ENCODE measurements around the gene COL18A1.

DNA sequence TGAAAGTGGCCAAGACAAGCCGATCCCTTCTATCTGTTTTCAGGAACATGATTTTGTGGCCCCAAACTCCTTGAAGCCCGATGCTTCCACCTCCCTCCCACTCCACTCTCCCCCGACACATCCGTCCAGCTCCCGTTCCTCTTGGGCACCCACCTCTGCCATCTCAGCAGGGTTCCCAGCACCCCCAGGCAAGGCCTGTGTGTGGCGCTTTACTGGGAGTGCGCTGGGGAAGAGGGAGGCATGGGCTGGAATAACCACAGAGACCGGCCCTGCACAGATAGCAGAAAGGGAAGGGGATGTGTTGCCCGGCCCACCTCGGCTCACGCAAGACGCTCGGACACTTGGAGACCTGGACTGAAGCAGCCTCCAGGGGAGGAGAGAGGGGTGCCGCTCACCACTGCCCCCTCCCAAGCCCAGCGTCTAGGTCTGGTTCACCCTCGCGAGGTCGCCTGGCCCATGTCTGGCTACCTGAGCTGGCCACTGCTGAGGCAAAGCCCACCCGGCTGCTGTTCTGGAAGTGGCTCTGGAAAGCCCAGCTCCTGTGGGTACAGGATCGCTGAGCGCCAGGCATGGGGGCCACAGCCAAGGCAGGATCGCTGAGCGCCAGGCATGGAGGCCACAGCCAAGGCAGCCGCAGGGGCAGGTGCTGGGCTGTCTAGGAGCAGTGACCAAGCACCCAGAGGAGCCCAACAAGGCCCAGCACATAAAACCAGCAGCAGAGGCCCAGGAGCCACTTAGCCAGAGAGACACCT, 23.8 kb upstream of the COL18A1 start:
- TF ChIP-seq, protein P1, sequence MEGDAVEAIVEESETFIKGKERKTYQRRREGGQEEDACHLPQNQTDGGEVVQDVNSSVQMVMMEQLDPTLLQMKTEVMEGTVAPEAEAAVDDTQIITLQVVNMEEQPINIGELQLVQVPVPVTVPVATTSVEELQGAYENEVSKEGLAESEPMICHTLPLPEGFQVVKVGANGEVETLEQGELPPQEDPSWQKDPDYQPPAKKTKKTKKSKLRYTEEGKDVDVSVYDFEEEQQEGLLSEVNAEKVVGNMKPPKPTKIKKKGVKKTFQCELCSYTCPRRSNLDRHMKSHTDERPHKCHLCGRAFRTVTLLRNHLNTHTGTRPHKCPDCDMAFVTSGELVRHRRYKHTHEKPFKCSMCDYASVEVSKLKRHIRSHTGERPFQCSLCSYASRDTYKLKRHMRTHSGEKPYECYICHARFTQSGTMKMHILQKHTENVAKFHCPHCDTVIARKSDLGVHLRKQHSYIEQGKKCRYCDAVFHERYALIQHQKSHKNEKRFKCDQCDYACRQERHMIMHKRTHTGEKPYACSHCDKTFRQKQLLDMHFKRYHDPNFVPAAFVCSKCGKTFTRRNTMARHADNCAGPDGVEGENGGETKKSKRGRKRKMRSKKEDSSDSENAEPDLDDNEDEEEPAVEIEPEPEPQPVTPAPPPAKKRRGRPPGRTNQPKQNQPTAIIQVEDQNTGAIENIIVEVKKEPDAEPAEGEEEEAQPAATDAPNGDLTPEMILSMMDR (IDR thresholded peaks at IDR 0.05): no peak
- no peak for TF ChIP-seq EZH2 (IDR thresholded peaks at IDR 0.05; ENCODE audit: borderline replicate concordance, insufficient read depth, low read depth, low read length, poor library complexity, severe bottlenecking)
